GM19025 (cell line): Measurements from ENCODE around the gene FAM241A.
"Not testable (repeated sequence)": the region's sequence is repeated elsewhere in the genome, so short reads cannot be mapped to it uniquely, and the experiment has no call there.

Experiments
- ATAC-seq: cut with Tn5 transposase; IDR thresholded peaks from one replicate; pipeline ENCODE4 v1.9.1; 2021; ENCODE audit warnings: mild to moderate bottlenecking, low read depth, moderate library complexity; ENCODE audit not compliant: unreplicated experiment

FAM241A gene

DNA sequence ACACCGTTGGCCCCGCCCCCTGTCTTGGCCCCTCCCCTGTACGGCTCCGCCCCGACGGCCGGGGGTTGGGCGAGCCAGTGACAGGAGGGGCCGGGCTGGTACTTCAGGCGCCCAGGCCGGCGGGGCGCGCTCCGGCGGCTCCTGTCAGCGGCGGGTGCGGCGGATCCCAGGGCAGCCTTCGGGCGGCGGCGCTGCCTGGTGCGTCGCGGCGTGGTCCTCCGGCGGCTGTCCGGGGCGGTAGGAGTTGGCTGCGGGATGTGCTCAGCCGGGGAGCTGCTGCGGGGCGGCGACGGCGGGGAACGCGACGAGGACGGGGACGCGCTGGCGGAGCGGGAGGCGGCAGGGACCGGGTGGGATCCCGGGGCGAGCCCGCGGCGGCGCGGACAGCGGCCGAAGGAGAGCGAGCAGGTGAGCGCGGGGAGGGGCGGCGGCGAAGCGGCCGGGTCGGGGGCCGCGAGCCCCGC lies at the start of gene FAM241A:
Gene FAM241A (plus strand): TSS at position 129 of the 464 bp plus-strand sequence. CDS start 127 bp downstream, at position 256.
- peak; percentile 87 for ATAC-seq

DNA sequence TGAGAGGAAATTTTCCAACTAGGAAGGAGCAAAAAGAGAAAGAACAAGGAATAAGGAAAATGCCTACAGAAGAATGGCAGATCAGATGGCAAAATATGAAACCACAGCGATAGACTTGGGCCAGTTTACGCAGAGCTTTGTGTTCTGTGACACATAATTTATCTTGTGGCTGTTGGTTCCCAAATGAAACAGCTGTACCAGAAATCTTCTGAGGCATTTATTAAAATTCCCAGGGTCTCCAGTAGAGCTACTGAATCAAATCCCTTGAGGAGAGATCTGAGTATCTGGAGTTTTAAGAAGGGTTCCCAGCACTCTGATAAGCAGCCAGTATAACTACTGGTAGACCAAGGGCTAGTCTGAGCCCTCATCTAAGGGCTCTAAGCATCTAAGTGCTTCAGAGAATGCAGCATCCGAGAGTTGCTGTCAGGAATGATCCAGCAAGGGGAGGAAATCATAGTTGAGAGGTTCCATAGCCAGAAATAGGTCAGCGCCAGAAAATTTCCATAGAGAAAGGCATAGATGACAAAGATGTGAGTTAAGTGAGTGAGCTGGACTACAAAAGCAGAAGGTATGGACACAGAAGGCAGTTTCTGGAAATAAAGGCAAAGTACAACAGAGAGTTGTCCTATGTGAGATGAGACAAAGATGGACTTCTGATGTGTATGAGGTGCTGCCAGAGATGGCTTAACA lies 46.3 kb upstream of the FAM241A start:
- ATAC-seq = no peak

DNA sequence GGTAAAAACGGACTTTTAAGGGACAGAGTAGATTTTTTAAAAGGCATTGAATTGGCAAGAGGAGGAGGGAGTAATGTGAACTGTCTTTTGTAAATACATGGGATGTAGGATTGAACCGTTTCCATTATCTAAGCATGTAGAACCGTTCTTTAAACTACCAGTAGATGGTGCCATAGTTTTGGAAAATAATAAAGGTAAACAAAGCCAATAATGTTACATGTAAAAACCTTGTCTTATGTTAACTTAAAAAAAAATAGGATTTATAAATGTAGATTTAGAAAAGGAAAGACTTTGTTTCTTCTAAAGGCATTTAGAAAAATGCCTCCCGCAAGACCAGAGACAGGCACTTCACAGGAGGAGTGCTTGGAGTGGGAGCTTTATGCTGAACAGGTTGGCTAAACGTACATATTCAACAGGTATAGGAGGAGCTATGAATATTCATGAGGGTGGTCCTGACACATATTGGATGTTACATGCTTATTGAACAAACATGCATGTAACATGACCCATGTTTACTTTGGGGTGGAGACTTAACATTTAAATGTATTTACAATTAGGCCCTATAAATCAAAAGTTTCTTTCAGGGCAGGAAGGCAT lies 45.5 kb upstream of the FAM241A start:
- ATAC-seq = peak; percentile 55

DNA sequence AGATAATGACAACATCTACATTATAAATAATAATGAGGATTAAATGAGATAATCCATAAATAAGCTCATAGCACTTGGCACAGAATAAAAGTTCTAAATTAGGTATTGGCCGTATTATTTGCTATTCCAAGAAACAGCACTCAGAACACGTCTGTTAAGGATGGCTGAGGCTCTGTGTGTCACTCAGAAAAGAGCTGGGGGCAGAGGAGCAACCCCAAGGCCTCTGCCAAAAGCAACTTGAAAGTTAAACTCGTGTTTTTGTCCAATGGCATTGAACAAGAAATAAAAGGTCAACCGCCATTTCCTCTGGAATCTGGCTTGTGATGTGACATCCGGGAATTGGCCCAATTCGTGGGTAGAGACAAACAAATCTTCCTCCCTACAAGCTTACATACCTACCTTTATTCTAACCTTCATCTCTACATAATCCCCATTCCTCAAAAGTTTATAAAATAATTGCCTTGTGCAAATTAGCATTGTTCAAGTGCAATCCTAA lies 42.3 kb upstream of the FAM241A start:
- ATAC-seq = no peak

DNA sequence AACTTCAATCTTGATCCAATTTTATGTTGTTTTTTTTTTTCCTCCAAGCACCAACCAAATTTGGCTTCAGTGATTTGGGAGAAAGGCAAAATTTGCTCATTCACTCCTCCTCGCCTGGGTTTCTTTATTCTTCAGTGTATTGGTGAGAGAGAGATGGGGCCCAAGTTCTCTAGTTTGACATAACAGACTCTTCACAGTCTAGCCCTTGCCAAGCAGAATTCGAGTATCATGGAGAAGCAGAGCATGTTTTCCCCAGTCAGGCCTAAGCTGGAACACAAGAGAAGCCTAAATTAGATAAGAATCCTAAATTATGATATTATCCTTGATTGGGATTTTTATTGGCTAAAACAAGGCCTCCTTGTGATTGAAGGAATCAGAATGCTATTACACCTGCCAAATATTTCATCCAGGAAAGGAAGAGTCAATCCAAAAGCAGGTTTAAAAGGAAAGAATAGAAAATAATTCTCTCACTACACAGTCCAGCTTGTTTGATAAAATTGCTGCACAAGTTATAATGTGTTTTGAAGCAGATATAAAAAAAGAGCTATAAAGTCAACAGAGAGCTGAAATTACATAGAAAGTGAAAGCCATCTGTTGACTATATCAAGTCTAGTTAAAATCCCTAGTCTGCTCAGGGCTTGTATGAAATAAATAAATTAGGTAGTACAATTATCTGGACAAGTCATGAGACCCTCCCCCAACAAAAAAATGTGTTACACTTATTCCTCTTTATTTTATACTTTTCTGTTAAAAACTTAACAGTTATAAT lies 39.9 kb upstream of the FAM241A start:
- ATAC-seq = no peak

DNA sequence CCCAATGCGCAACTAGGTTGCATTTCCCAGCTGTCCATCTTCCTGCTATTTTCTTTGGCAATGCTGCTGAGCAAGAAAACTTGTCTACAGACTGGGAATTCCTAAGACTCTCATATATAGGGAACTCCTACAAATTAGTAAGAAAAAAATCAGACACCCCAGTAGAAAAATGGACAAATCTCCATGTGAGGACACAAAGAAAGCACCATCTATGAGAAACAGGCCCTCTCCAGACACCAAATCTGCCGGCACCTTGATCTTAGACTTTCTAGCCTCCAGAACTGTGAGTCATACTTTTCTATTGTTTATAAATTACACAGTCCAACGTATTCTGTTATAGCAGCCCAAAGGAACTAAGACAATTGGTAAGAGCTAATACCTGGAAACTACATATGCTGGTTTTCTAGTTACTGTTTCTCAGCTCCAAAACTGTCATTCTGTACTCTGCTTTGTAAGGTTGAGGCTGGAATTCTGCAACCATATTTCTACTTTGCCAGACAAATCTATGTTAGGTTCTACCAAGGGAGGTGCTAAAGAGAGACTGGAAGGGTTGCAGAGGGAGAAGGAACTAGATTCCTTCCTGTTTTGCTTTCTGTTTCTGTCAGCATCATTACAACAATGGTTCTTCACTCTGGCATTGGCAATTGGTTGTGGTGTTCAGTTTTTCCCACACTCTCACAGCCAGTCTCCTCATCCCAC lies 35.7 kb upstream of the FAM241A start:
- peak; percentile 68 for ATAC-seq

DNA sequence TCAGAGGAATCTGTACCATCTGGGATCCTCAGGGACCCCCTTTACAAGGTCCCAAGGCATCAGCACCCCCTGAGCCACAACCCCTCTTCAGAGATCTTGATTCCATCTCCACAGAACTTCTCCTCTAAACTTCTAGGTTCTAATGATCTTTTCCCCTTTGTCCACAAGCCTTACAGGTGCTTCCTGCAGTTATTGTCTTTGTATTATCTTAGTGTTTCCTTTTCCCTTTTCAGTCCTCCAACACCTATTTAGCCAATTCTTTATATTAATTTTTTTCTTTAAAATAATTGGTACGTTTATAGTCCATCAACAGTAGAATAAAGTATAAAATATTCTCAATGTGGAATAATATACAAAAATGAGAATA lies 35.2 kb upstream of the FAM241A start:
- no peak for ATAC-seq

DNA sequence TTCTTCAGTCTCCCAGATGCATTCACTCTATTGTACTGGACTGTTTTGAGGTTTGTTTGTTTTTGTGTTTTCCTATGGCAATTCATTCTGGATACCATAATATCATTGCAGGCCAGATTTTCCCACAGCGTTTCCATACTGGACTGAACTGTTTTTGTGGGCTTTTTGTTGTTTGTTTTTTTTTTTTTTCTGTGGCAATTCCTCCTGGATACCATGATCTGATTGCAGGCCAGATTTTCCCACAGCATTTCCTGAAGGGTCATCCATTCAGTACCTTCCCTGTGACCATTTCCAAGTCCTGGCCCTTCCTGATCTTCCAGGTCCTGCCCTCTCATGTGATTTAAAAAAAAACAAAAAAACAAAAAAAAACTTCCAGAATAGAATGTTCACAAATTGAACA lies 33.9 kb upstream of the FAM241A start:
- no peak for ATAC-seq

DNA sequence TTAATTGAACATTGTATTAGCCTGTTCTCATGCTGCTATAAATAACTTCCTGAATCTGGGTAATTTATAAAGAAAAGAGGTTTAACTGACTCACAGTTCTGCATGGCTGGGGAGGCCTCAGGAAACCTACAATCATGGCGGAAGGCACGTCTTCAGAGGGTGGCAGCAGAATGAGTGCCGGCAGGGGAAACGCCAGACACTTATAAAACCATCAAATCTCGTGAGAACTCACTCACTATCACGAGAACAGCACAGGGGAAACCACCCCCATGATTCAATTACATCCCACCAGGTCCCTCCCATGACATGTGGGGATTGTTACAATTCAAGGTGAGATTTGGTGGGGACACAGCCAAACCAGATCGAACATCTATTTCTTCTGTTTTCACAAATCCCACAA lies 33.2 kb upstream of the FAM241A start:
- not testable (repeated sequence) for ATAC-seq

DNA sequence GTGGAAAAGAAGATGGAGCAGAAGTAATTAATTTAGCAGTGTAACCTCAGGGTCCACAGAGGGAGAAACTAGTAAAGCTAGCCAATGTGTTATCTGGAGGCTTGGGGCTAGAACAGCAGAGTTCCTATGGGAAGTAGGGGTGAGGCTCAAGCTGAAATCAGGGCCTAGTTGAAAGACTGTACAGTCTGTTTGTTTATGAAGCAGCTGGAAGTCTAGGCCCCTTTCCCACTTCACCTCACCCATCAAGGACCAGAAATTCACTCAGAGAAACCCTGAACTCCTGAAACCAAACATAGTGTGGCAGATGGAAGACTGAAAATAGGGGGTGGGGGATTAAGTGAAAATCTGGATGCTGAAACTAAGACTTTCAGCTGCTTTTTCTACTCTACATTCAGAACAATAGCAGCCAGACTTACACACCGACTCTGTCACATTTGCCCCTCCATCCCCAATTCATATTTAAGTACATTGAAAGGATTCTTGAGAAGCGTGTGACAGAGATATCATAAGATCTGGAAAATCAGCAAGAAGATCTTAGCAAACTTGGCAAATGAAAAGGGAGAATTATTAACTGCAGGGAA lies 32.6 kb upstream of the FAM241A start:
- no peak for ATAC-seq

DNA sequence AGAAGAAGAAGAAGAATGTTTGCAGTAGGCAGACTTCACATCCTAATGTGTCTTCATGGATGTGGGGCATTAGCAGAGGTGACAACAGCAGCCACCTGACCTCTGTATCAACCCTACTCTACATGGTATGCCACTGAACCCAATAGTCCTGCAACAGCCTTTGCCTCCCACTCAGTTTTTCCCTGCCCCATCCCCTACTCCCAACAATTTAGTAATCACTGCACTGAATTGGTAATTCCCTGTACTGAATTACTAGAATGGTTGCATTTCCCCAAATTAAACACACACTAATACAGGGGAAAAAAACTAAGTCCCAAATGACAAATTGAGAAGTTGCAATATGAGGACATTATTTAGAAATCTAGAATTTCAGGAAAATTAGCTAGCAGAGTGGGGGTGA lies 31.4 kb upstream of the FAM241A start:
- no peak for ATAC-seq

DNA sequence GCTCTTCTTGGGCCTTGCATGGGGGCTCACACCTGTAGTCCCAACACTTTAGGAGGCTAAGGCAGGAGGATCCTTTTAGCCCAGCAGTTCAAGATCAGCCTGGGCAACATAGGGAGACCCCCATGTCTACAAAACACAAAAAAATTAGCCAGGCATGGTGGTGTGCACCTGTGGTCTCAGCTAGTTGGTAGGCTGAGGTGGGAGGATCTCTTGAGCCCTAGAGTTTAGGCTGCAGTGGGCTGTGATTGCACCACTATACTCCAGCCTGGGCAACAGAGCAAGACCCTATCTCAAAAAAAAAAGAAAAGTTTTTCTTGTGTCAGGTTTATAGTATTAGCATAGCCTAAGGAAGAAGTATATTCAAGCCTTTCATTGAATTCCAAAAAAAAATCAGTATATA lies 30.8 kb upstream of the FAM241A start:
- no peak for ATAC-seq

DNA sequence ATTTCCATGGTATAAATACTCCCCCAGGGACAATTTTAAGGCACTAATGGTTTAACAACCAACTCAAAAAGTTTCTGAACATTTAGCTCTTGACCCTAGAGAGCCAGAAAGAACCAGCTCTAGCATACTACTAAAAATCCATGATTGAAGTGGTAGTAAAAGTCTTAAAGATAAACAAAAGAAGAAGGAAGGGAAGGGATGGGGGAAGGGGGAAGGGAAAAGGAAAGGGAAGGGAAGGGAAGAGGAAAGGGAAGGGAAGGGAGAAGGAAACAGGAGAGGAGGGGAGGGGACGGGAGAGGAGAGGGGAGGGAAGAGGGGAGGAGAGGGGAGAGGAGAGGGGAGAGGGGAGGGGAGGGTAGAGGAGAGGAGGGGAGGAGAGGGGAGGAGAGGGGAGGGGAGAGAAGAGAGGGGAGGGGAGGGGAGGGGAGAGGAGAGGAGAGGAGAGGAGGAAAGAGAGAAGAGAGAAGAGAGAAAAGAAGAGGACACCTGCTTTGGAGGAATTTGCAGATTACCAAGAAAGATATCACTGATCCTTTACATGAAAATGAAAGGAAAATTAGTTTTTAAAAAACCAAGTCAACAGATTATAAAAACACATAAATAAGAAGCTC lies 26.4 kb upstream of the FAM241A start:
- no peak for ATAC-seq

DNA sequence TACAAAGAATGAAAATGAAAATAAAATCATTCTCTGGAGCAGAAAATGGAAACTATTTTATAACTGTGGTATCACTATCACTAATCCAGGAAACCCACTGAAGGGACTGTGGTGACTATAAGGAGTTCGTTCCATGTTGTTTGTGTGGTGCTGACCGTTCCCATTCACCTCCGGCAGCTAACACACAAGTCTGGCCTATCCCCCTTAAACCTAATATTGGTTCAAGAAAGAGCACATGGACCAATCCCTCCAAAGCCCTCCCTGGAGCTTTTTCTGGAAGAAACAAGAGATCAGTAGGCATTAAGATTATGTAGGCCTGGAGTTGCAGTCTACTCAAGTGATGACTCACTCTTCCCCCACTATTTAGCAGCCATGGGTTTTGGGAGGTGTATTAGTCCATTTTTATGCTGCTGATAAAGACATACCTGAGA lies 25.9 kb upstream of the FAM241A start:
- ATAC-seq = peak; percentile 86

DNA sequence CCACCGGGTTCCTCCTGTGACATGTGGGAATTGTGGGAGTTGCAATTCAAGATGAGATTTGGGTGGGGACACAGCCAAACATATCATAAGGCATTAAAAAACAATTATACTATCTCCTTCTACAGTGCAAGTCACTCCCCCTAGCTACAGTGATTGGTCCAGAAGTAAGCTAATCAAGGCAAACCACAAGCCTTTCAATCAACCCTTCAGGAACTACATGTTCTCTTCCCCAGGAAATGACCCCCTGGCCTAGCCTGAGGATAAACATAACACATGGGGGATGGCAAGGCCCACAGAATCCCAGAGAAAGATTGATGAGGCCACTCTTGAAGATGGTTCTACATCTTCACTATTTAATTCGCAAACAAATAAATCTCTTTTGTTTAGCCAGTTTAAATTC lies 25.2 kb upstream of the FAM241A start:
- ATAC-seq = no peak

DNA sequence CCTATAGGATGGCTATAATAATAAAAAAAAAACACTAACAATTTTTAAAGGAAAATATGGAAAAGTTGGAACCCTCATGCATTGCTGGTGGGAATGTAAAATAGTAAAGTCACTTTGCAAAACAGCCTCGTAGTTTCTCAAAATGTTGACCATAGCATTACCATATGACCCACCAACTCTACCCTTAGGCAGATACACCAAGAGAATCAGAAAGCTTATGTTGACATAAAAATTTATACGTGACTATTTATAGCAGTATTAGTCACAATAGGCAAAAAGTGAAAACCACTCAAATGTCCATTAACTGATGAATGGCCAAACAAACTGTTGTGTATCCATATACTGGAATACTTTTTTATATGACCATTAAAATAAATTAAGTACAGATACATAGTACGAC lies 19.8 kb upstream of the FAM241A start:
- no peak for ATAC-seq

DNA sequence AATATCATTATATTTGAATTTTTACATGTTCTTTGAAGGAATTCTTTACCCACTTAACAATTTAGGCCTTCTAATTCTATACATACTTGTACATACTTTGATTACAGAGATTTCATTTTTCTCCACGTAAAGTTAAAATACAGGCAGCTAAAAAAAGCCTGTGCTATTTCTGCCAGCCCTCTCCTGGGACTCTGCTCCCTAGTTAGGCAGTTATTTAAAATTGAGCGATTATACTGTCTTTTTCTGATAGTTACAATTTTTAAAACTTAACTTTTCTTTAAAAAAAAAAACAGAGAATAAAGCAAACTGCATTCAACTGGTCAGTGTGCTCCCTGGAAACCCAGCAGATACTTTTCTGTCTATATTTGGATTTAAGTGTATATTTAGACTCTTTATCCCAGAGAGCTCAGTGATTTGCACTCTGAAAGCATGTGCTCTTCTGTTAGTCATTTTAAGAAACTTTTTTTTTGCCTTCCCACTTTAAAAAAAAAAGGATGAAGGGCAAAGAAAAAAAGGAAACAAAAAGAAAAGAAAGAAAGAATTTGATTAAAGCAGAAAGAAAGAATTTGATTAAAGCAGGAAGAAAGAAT lies 18.1 kb upstream of the FAM241A start:
- ATAC-seq = no peak

DNA sequence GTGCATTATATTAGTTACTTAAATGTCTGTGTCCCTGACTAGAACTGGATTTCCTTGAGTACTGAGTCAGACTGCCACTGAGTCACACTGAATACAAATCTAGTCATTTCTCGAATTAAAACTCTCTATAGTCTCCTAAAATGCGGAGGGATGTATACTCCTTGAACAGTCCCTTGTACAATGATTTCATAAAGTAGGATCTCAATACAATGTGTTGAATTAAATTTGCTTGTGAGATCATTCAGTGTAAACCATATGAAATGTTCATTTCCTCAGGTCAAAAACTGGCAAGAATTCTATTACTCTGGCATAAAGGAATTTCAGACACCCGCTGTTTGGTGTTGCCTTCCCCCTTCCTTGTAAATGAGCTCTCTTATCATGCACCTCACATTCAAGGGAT lies 17.5 kb upstream of the FAM241A start:
- no peak for ATAC-seq

DNA sequence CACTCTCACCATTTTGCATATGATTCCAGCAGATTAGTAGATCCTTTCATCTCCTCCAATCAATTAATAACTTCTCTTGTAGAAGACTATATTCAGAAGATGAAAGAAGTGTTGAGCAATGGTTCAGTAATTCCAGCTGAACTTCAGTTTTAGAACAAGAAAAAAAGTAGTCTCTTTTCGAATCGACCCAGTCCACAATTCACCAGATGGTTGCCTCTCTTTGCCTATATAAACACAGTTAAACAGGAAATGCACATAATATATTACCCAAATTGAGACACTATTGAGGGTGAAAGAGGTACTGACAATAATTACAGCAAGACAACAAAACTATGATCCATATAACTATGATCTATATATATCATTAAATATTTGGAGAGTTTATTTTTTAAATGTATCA lies 16.8 kb upstream of the FAM241A start:
- no peak for ATAC-seq

DNA sequence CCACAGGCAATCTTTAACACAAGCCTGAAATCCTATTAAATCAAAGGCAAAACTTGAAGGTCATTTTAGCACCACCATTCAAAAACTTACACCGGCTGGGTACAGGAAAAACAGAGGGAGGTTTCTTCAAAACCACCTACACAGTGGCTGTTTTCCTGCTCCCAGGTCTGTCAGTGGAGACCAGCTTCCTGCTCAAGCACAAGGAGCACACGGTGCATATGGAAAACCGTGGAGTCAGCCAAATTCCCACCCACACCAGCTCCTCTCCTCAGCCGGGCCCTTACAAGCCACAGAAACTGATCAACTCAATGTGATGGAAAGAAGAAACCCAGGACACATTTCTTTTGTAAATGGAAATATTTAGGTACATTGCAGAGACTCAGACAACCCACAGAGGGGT lies 14.3 kb upstream of the FAM241A start:
- no peak for ATAC-seq
